H1 (cell line): ENCODE results near the gene TP73. TPM values are rescaled to one million over a fixed set of nuclear protein-coding genes. Genes with fewer than 3 reads are reported as not detected.

ENCODE experiments used
- CHD7 ChIP-seq: fragments of 300-600 bp; sonication (generic); IDR thresholded peaks from 2 replicates; pipeline ENCODE4 v1.7.1; 2012; ENCODE audit warnings: low read length, moderate library complexity, mild to moderate bottlenecking, inconsistent platforms; ENCODE audit not compliant: insufficient replicate concordance
- FOSL1 ChIP-seq: IDR thresholded peaks from 2 replicates; pipeline ENCODE4 v1.6.1; 2011; ENCODE audit warnings: mild to moderate bottlenecking, low read depth, low read length, moderate library complexity; ENCODE audit not compliant: insufficient read depth
- GTF2F1 ChIP-seq: IDR thresholded peaks from 2 replicates; pipeline ENCODE4 v1.6.1; 2012; ENCODE audit warnings: low read depth, low read length, improper control_type of control experiment, borderline replicate concordance
- POLR2A ChIP-seq, 2 experiments: IDR thresholded peaks; 1 replicate in 1 of 2; 2 replicates in 1 of 2; pipeline ENCODE4 v1.6.1; 2011; ENCODE audit warnings: low read depth in 2 of 2, low read length in 2 of 2, mild to moderate bottlenecking in 2 of 2; ENCODE audit errors: control extremely low read depth in 1 of 2
- RBBP5 ChIP-seq: IDR thresholded peaks from 2 replicates; pipeline ENCODE4 v1.7.1; 2012; ENCODE audit warnings: low read depth, mild to moderate bottlenecking, inconsistent platforms, low read length, moderate library complexity, borderline replicate concordance
- RNF2 ChIP-seq: fragments of 200-900, 300-1000 bp; sonication (generic); IDR thresholded peaks from 2 replicates; pipeline ENCODE4 v1.7.1; 2016; ENCODE audit warnings: borderline replicate concordance, low read depth, mild to moderate bottlenecking, antibody characterized with exemption, low read length; ENCODE audit not compliant: poor library complexity, severe bottlenecking; ENCODE audit errors: missing control alignments
- TAF1 ChIP-seq: IDR thresholded peaks from 2 replicates; pipeline ENCODE4 v1.6.1; 2011; ENCODE audit warnings: mild to moderate bottlenecking, low read depth, low read length
- USF2 ChIP-seq: IDR thresholded peaks from 2 replicates; pipeline ENCODE4 v1.6.1; 2011; ENCODE audit warnings: low read length, improper control_type of control experiment
- polyA plus RNA-seq, 7 experiments: library from polyadenylated mRNA; depleted of rRNA in 3 of 7; stranded (reverse) in 5 of 7; unstranded in 2 of 7; fragments of >200 nt in 5 of 7; fragments of 200-250 nt in 2 of 7; gene quantifications; 1 replicate in 5 of 7; 2 replicates in 1 of 7; 4 replicates in 1 of 7; pipeline versions ENCODE4 v1.2.1 to v1.2.3, GENCODE V29; 2011 to 2013; ENCODE audit warnings: missing spikeins in 2 of 7, mixed read lengths in 2 of 7
- total RNA-seq: library from RNA; stranded (reverse); fragmentation: NEBNext Ultra II Directional; extraction: Animal tissue kit (Norgen Biotek cat#: 25700); gene quantifications from 2 replicates; pipeline ENCODE4 v1.2.1, GENCODE V29; 2021

TP73 gene
- total and polyA plus RNA-seq, 2 of the 8 experiments (the other 6 are each of a cell fraction or from before 2014, with no cell fraction given), result 2.6 to 3.1 TPM

GRCh38 chr1:3645666-3646355 lies 6.5 kb upstream of the TP73 start (continued):
- TF ChIP-seq CHD7 (no peak), RBBP5 (no peak), POLR2A (IDR thresholded peaks at IDR 0.05; ENCODE audit: control extremely low read depth in 1 of 2, low read depth in 2 of 2, low read length in 2 of 2) (no peak), FOSL1 (no peak), RNF2 (no peak), USF2 (no peak), TAF1 (no peak), GTF2F1 (no peak)
